Erythroblast (primary cell): Measurements from ENCODE around the gene CNOT11.

Experiments
- GATA1 ChIP-seq: IDR thresholded peaks from 2 replicates; pipeline ENCODE4 v1.6.1; 2011; ENCODE audit warnings: low read depth, mild to moderate bottlenecking, control low read depth, low read length, moderate library complexity
- POLR2A ChIP-seq: IDR thresholded peaks from 2 replicates; pipeline ENCODE4 v1.6.1; 2011; ENCODE audit warnings: mild to moderate bottlenecking, low read length

GRCh38 chr2:101265893-101266499, 13.3 kb downstream of the CNOT11 start:
- TF ChIP-seq POLR2A (no peak), GATA1 (no peak)
